ENCODE data around the gene SH3RF3.

The SH3RF3 gene

DNA sequence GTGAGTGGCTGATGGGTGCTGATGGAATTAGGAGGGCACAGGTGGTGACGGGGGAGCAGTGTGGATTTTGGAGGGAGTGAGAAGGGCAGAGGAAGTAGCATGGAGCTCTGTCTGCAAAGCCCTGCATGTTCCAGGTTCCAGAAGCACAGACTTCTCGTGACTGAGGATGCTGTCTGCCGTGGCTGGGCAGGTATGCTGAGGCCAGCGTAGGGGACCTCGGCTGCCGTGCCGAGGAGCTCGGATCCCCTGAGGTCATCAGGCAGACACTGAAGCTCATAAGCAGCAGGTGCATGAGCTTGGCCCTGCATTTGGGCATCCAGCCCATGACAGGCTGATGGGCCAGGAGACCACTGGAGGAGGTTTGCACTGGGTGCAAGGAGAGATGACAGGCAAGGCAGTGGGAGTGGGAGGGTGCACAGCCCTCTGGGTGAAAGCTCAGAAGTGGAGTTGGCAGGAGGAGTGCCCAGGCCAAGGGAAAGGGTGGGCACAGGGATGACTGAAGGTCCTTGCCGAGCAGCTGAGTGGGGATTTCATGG, 215.3 kb downstream of the SH3RF3 start:
- FAIRE-seq: no peak

DNA sequence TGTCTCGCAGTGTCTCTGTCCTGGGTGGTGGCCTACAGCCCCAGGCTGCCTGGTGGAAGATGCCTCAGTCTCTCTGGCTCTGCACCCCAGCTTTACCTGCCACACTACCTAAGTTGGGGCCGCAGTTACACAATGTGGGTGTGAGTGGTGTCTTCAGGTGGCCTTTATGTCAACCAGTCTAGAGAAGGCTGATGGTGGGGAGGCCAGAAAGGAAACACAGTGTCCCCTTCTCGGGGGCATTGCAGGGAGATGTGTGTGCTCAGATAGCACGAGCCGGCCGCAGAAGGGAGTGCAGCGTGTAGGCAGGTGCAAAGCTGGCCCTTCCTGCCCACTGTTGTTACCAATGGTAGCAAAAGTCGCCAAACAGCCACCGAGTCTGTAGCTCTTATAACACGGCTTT, 216.1 kb downstream of the SH3RF3 start:
- no peak for FAIRE-seq

DNA sequence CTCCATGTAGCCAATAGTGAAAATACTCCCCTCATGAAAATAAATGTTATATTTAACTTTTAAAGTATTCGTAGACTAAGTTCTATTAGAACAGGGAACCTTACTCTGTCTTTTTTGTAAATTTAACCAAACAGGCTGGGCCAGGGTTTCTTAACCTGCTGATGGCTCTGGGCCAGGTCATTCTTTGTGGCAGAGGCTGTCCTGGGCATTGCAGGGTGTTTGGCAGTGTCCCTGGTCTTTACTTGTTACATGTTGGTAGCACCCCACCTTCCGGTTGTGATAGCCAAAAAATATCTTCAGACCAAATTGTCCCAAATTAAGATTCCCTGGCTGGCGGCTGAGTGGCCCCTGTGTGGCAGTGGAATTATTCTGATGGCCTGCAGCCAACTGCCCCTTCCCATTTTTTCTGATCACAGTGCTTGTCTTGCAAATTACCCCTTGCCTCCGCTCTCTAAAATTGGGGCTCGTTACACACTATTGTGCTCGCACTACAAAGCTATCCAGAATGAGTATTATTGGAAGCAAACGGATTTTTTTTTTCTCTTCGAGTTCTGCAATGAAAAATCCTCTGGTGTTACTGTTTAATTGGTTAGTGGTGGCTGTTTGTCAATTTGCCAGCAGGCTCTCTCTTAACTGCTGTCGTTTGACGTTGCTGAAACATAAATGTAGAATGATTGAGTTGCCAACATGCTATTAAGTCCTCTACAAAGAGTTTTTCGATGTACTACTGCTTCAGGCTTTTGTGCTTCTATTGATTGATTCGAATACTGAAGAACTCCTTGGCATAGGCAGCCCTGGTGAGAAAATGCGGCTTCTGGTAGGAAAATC, 216.9 kb downstream of the SH3RF3 start:
- no peak for FAIRE-seq

DNA sequence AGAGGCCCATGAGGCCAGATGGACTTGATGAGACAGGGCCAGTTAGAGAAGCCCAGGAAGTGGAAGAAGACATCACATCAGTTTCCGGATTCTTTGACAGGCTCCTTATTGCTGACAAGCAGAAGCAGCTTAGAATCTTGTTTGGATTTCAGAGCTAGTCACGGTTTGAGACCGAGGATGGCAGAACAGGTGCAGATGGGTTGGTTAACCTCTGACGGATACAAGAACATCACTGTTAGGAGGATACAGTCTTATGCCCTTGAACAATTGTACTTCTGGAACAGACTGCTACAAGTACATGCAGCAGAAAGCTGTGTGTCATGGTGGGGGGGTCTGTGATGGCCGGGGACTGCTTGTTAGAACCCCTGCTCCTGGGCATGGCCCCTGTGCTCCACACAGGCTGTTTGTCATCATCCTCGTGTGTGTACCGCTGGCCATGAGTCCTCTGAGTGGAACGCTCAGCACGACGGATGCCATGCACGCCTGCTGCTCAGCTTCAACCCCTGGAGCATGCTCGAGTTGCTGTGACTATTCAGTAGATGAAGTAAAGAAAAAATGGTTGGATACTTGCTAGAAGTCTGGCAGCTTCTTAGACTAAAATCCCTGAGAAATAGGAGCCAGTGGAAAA, 217.7 kb downstream of the SH3RF3 start:
- no peak for FAIRE-seq

DNA sequence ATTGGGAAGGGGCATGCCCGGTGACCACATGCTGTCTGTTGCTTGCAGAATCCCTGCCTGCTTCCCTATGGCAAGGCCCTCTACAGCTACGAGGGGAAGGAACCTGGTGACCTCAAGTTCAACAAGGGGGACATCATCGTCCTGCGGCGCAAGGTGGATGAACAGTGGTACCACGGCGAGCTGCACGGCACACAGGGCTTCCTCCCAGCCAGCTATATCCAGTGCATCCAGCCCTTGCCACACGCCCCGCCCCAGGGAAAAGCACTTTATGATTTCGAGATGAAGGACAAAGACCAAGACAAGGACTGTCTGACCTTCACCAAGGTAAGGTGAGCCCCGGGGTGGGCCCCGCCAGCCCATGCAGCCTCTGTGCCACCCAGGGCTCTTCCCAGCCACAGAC, 218.6 kb downstream of the SH3RF3 start:
- FAIRE-seq: no peak

DNA sequence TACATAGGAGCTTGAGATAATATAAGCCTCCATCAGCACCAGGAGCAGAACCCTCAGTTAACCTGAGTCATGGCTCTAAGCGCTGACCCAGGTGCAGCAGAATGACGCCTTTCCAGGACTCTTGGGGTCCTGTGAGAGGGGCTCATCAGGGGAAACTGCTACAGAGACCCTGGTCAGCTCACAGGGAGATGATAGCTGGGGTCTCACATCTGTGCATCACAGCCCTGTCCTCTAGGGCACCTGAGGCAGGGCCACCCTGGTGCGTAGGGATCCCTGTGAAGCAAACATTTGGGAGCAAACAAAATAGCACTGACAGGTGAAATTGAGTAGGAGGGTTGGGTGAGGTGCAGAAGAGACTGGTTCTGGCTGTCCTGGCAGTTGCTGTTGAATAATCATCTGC, 219.2 kb downstream of the SH3RF3 start:
- FAIRE-seq: no peak

DNA sequence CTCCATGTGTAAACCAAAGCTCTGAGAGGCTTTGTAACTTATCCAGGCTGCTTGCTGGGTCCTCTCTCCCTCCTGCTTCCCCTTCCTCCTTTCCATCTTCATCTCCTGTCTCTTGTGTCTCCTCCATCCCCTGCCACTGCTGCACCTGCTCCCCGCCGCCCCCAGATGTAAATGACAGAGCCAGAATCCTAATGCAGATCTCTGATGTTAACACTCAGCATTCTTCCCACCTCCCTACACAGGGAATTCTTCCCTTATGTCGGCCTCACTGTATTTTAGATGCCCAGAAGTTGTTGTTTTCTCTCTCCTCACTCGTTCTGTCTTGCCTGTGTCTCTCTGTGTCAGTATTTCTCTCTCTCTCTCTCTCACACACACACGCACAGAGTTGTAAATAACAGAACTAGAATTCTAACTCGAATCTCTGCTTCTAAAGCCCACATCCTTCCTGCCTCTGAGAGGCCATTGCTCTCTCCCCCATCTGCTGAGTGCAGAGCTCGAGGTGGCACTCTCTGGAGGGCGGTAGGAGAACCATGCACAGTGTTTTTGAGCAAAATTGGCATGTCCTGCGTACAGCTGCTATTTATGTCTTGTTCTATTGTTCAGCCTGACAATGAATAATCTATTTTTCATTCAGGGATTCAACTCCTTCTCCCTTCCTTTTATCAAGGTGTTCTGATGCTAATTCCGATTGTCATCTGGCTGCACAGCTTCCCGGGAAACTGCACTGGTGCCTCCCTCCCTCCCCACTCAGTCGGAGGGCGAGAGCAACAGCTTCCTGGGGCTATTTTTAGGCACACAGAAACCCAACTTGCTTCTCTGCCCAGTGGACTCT, 219.9 kb downstream of the SH3RF3 start:
- FAIRE-seq: no peak

DNA sequence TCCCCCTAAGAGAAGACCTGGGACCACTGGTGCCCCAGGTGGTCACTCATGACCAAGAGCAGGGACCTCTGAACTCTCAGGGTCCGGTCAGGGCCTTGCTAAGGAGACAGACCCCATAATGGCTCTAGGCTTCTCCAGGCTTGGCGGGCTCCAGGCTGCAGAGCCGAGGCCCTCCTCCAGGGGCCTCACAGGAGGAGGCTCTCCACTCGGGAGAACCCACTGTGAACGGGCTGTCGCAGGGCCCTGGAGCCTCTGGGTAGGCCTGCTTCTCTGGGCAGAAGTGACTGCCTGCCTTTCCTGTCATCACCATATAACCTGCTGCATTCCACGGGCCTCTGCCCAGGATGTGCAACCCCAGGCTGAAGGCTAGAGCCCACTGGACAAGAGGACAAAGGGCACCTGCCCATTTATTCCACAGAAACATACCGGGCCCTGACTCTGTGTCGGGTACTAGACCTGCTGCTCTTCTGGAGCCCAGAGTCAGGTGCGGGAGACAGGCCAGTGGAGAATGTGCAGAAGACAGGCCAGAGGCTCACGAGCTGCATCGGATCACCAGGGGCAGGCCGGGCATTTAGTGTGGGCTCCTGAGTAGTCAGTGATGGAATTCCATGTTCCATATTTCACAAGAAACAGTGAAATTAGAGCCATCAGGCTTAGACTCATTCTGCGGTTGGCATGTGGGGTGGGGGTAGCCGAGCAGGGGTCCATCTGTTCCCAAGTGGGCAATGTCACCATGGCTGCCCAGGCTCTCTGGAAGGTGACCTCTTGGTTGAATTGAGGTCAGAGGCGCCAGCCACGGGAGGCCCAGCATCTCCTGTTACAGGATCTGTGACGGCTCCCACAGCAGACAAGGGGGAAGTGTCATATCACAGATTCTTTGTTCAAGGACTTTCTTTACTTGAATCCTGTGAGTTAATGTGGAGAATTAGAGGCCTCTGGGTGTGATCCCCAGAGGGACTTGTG, 220.8 kb downstream of the SH3RF3 start:
- no peak for FAIRE-seq

DNA sequence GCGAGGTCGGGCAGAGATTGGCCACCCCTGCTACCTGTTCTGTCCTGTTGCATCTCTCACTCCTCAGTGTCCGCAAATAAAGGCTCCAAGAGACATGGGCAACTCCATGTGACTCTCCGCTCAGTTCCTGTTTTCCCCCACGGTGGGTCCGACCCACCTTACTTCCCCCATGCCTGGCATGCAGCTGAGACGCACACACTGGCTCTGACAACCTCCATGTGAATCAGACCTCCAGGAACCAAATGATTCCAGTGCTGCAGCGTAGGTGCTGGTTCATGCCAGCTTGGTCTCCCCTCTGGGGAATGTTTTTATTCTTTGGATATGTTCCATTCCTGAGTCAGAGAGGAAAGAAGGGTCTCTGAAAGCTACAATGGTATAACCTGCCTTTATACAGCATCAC, 221.5 kb downstream of the SH3RF3 start:
- FAIRE-seq: no peak

DNA sequence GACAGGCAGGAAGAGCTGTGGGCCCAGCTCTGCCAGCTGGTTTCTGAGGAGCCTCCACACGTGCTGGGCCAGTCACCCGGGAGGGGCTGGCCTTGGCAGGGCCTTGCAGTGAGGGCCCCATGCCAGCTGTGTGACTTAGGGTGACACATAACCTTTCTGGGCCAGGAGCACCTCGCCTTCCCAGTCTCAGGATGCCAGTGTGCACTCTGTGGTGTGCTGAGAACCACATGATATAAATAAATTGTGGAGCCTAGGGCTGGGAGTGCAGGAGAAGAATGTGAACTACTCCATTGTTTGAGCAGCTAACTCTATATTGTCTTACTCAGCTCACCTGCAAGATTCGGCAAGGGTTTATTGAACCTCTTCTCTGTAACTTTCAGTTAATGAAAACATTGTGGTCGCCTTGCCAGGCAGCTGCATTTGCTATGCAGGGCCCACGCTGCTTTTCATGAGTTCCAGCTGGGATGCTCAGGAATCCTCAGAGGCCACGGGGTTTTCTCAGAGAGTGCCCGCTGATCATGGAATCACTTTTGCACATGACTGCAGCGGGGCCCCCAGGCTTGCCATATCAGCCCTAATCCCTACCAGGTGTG, 222.3 kb downstream of the SH3RF3 start:
- no peak for FAIRE-seq

DNA sequence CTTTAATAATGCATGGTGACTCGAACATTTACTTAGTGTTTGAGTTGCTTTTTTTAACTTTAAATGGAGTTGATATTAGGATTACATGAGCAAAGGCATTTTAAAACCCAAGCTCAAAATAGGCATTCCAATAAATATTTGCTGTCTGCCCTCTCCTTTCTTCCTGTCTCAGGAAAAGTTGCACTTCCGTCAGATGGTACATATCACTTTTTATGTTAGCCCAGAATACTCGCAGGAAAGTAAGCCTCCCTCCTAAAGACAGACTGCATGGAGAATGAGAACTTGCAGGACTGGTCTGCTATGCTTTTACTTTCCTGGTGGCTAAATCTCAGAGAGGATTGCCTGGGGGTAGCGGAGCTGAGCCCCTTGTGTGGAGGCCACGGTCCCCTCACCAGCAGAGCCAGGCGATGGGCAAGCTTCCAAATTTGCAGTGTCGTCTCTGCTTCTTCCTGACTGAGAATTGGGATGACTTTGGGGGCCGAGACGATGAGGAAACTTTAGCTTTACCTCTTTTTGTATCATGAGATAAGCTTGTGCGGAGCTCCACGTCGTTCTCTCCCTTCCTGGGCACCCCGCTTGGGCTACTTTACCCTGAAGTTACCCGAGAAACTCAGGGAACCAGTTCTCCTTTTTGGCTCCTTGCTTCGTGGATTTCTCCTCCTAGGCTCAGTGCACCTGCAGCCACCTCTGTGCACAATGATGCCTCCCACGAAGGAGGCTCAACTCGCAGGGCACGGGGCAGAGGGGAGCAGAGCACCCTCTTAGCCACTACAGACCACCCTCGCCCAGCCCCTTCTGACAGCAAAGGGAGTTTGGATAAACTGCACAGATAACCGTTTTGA, 223.3 kb downstream of the SH3RF3 start:
- no peak for FAIRE-seq

DNA sequence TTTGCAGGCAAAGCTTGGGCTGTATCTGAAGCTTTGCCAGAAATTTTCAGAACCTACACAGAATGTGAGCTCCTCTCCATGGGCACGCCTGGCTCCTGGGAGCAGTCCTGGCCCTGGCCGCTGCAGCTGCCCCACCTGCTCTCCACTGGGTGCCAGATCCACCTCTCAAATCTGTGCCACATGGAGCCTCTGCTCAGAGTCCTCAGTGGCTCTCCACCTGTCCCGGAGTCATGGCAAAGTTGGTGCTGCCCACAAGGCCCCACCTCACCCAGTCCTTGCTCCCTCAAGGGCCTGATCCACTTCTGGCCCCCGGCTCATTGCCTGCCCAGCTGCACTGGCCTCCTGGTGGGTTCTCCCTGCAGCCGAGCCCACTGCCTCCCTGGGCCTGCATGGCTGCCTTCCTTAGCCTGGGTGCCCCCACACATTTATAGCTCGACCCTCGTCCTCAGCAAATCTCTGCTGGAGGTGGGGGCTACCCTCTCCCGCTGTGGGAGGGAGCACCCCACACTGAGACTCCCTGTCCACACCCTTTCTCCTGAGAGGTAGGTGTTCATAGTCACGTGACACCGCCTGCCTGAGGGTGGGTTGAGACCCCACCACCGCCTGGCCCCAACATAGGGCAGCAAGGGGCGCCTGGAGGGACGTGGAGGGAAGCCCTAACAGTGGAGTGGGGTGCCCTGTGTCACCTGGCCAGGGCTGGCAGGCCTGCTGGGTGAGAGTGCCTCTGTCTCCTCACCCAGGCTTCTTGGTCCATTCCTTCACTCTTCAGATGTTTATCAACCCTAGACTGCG, 224.1 kb downstream of the SH3RF3 start:
- FAIRE-seq: no peak

DNA sequence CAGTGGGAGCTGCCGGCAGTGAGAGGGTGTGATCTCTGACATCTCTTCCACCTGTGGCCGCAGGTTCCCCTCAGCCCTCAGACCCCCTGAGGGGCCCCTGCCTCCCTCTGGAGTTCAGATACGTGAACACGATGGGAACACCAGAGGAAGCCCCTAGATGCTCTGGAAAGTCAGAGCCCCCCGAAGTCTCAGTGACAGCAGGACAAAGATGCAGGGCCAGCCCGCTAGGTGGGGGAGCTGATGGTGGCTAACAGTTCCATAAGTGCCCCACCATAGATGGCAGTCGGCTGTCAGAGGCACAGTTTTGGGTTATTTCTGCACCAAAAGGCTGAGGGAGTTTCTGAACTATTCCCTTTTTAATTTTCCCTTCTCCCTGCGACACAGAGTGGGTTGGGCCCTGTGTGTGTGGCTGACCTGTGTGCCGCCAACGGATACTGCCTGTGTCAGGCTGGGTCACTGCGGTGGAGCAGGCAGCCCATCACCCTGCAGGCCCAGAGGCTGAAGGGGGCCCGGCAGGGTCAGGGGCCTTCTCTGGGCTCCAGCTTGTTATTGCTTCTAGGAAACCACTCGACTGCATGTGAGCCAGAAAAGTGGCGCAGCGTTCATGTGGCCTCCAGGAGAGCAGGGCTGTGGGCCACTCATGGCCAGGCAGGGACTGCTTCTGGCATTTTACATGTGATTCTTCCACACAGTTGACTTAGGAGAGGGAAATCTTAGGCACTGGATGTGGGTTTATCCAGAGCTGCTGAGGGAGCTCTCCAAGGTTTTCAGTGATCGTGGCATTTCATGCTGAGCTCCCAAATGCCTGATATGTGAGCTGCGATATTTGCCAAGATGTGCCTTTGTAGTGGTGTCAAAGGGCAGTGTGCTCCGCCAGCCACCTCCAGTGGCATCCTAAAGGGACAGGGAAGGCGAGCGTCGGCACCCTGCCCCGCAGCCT, 225.1 kb downstream of the SH3RF3 start:
- no peak for FAIRE-seq

DNA sequence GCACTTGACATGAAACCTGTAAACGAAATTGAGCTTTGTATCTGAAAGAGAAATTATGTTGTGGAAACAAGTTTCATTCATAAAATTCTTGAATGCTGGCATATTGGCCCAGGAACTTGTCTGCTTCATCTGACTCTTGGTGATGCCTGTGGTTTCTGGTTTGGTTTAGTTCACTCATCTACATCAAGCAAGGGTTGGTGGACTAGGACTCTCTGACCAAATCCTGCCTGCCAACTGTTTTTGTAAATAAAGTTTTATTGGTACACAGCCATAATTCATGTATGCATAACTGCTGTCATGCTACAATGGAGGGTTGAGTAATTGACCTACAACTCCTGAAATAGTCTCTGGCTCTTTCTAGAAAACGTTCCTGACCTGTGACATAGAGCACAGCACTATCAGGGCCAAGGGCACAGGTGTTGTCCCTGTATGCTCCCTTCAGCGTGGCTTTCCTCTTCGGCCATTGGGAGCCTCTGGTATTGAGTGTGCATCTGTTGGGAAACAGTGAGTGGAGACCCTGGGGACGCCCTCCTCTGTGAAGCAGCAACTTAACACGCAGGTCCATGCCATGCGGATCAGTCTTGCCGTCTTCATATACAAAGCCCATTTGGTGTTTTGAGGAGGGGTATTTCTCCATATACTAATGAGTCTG, 226.3 kb downstream of the SH3RF3 start:
- no peak for FAIRE-seq

DNA sequence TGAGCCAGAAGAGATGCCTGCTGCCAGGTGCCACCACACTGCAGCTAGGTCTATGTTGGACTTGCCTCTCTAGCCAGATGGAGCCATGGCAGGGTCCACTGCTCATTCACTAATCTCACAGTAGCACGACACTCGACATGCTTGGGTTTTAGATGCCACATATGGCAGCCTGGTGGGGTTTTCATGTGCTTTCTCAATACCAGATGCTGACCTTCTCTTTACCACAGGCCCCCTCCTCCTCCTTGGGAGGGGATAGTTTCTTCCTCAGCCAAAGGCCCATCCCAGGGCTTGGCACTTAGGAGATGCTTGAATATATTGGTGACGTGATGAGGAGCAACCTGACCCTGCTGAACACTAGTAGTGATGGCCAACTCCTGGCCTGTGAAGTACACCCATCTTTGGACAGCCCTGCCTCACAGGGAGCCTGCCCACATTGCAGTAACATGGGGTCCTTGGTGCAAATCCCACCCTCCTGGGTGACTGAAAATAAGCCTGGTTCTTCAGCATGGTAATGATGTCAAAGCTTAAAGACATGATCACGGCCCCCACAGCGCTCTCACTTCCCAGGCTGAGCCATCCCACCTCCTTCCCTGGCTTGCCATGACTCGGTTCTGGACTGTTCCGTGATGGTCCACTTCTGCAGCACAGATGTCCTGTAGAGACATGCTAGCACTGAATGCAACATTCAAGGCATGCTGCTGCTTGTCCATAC, 227.5 kb downstream of the SH3RF3 start:
- no peak for FAIRE-seq

DNA sequence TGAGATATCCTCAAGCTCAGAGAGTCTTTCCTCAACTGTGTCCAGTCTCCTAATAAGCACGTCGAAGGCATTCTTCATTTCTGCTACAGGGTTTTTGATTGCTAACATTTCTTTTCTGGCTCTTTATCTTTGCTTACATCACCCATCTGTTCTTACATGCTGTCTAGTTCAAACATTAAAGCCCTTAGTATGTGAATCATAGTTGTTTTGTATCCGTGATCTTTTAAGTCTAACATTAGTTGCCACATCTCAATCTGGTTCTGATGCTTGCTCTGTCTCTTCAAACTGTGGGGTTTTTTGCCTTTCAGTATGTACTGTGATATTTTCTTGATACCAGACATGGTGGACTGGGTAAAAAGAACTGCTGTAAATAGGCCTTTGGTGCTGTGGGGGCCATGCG, 235.2 kb downstream of the SH3RF3 start:
- FAIRE-seq: no peak

DNA sequence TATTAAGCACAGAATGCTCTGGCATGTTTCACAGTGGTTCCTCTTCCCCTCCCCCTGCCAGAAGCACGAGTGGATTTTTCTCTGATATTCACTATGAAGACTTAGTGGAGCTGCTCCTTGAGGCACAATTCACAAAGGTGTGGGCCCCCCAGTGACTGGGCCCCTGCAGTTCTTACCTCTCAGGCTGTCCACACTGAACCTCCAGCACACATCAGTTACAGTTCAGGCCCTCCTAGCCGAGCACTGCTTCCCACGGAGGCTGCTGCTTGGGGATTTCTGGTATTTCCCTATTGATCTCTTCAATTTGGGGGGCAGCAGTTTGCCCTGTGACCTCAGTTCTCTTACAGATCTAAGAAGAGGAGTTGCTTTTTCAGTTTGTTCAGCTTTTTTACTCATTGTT, 236.1 kb downstream of the SH3RF3 start:
- FAIRE-seq: no peak

DNA sequence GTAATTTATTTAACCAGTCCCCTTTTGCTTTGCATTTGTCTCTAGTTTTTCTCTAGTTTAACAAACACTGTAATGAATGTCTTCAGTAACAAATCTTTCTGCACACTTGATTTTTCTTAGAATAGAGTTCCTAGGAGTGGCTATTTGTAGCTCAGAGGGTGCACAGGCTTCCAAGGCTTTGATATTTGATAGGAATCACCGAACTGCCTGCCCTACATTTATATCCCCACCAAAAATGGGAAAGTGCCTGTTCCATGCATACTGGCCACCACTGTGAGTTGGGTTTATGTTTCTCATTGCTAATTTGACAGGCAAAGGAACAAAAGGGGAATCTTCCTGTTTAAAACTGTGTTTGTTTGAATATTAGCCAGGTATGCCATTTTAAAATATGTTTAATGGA, 238.7 kb downstream of the SH3RF3 start:
- no peak for FAIRE-seq
